H1 (cell line): ENCODE data around the gene FADS3. TPM values are rescaled to one million over a fixed set of nuclear protein-coding genes. Genes with fewer than 3 reads are reported as not detected.
A peak's percentile ranks its signal among the peaks of the same experiment; 100 is the strongest.

Experiments used
- CTCF ChIA-PET: fragments of 300-600 bp; sonication (Branson Sonifier 250); formaldehyde crosslinking; loops from one replicate; lab custom pipeline; 2021; ENCODE audit not compliant: partially characterized antibody; lab: Charles Lee
- POLR2A ChIA-PET: fragments of 300-600 bp; sonication (Branson Sonifier 250); formaldehyde crosslinking; loops from one replicate; lab custom pipeline; 2021; ENCODE audit warnings: inconsistent platforms; ENCODE audit not compliant: partially characterized antibody; lab: Charles Lee
- DNase-seq, 2 experiments: peaks; one replicate each; pipeline versions ENCODE4 v3.0.0 to v3.0.0-alpha.2; 2010 to 2022; ENCODE audit warnings: low spot score in 2 of 2, low read depth in 1 of 2, mixed read lengths in 1 of 2
- FAIRE-seq: peaks from 2 replicates; lab custom pipeline; 2011; peaks lifted over from hg19 to GRCh38; lab: Jason Lieb, UNC
- H2AFZ ChIP-seq: 2 replicates; pipeline ENCODE4 v1.8.1; 2012; ENCODE audit warnings: low read length, inconsistent platforms
- H2AK5ac ChIP-seq: 2 replicates; pipeline ENCODE4 v1.6.1; 2013; ENCODE audit warnings: low read depth, low read length
- H2BK120ac ChIP-seq: replicated peaks from 2 replicates; pipeline ENCODE3; 2013; ENCODE audit warnings: low read depth, low read length, inconsistent platforms
- H2BK12ac ChIP-seq: 2 replicates; pipeline ENCODE4 v1.6.1; 2013; ENCODE audit warnings: low read depth, low read length
- H2BK15ac ChIP-seq: 2 replicates; pipeline ENCODE4 v1.6.1; 2013; ENCODE audit warnings: low read length
- H2BK20ac ChIP-seq: 2 replicates; pipeline ENCODE4 v1.6.1; 2013; ENCODE audit warnings: low read length
- H2BK5ac ChIP-seq: 2 replicates; pipeline ENCODE4 v1.6.1; 2013; ENCODE audit warnings: low read depth, low read length
- H3K14ac ChIP-seq: 2 replicates; pipeline ENCODE4 v1.6.1; 2013; ENCODE audit warnings: inconsistent platforms; ENCODE audit not compliant: insufficient read length
- H3K18ac ChIP-seq: 2 replicates; pipeline ENCODE4 v1.6.1; 2013; ENCODE audit warnings: low read length; ENCODE audit errors: extremely low read depth
- H3K23ac ChIP-seq: 2 replicates; pipeline ENCODE4 v1.6.1; 2013; ENCODE audit warnings: inconsistent platforms; ENCODE audit not compliant: insufficient read length
- H3K23me2 ChIP-seq: 2 replicates; pipeline ENCODE4 v1.6.1; 2013; ENCODE audit warnings: low read depth, low read length
- H3K27ac ChIP-seq: 2 replicates; pipeline ENCODE4 v1.6.1; 2011; ENCODE audit warnings: low read depth, low read length, inconsistent platforms
- H3K27me3 ChIP-seq, 4 experiments: replicated peaks in 1 of 4; 1 replicate in 1 of 4; 2 replicates in 3 of 4; pipeline versions ENCODE4 v1.6.1 to v1.8.1; 2011 to 2013; ENCODE audit warnings: low read length in 3 of 4, mild to moderate bottlenecking in 3 of 4, inconsistent platforms in 2 of 4, mixed read lengths in 2 of 4, moderate library complexity in 1 of 4; ENCODE audit not compliant: control insufficient read depth in 3 of 4, insufficient read depth in 3 of 4; ENCODE audit errors: extremely low read depth in 1 of 4
- H3K36me3 ChIP-seq, 4 experiments: 2 replicates each; pipeline versions ENCODE4 v1.6.1 to v1.8.1; 2011 to 2013; ENCODE audit warnings: mild to moderate bottlenecking in 4 of 4, low read length in 3 of 4, moderate library complexity in 2 of 4, control low read depth in 1 of 4, inconsistent platforms in 1 of 4; ENCODE audit not compliant: insufficient read depth in 4 of 4, control insufficient read depth in 2 of 4
- H3K4ac ChIP-seq: replicated peaks from 2 replicates; pipeline ENCODE3; 2013; ENCODE audit warnings: low read length, low read depth, mixed read lengths, inconsistent platforms; ENCODE audit not compliant: insufficient read length
- H3K4me1 ChIP-seq, 4 experiments: replicated peaks in 1 of 4; 1 replicate in 1 of 4; 2 replicates in 3 of 4; pipeline versions ENCODE4 v1.6.1 to v1.8.1; 2011 to 2013; ENCODE audit warnings: low read length in 3 of 4, inconsistent platforms in 2 of 4, mixed read lengths in 1 of 4; ENCODE audit not compliant: insufficient read depth in 4 of 4, control insufficient read depth in 3 of 4
- H3K4me2 ChIP-seq, 2 experiments: 2 replicates each; pipeline versions ENCODE4 v1.6.1 to v1.8.1; 2011 to 2013; ENCODE audit warnings: low read depth in 2 of 2, low read length in 2 of 2, control low read depth in 1 of 2, inconsistent platforms in 1 of 2, mild to moderate bottlenecking in 1 of 2; ENCODE audit not compliant: insufficient read depth in 1 of 2
- H3K4me3 ChIP-seq, 4 experiments: fragments of 200-600, 300-600 bp in 1 of 4; sonication (generic), shearing (Covaris generic), sonication (Bioruptor Twin) in 1 of 4; 2 replicates each; pipeline versions ENCODE4 v1.5.1 to v1.8.1; 2011 to 2016; ENCODE audit warnings: low read length in 4 of 4, low read depth in 3 of 4, control low read depth in 2 of 4, inconsistent platforms in 2 of 4, mild to moderate bottlenecking in 2 of 4, mixed read lengths in 1 of 4, moderate library complexity in 1 of 4; ENCODE audit not compliant: insufficient read depth in 2 of 4; ENCODE audit errors: extremely low read depth in 1 of 4
- H3K56ac ChIP-seq: replicated peaks from 2 replicates; pipeline ENCODE3; 2013; ENCODE audit warnings: low read depth, mild to moderate bottlenecking, mixed read lengths, low read length, inconsistent platforms; ENCODE audit not compliant: insufficient read length
- H3K79me1 ChIP-seq: 2 replicates; pipeline ENCODE4 v1.6.1; 2013; ENCODE audit warnings: low read depth, low read length, control low read depth
- H3K79me2 ChIP-seq, 2 experiments: 2 replicates each; pipeline versions ENCODE4 v1.6.1 to v1.8.1; 2012 to 2013; ENCODE audit warnings: low read length in 2 of 2, mild to moderate bottlenecking in 2 of 2, inconsistent platforms in 1 of 2; ENCODE audit not compliant: insufficient read depth in 2 of 2, control insufficient read depth in 1 of 2
- H3K9ac ChIP-seq, 4 experiments: replicated peaks in 1 of 4; 1 replicate in 1 of 4; 2 replicates in 3 of 4; pipeline versions ENCODE4 v1.6.1 to v1.8.1; 2011 to 2013; ENCODE audit warnings: low read depth in 3 of 4, low read length in 3 of 4, control low read depth in 2 of 4, mild to moderate bottlenecking in 2 of 4, moderate library complexity in 2 of 4, inconsistent platforms in 1 of 4; ENCODE audit errors: extremely low read depth in 1 of 4
- H3K9me3 ChIP-seq, 2 experiments: 2 replicates each; pipeline versions ENCODE4 v1.6.1 to v1.8.1; 2012 to 2013; ENCODE audit warnings: mild to moderate bottlenecking in 2 of 2, moderate library complexity in 2 of 2, control low read depth in 1 of 2, inconsistent platforms in 1 of 2, low read depth in 1 of 2, low read length in 1 of 2, mixed read lengths in 1 of 2; ENCODE audit not compliant: insufficient read depth in 2 of 2
- H4K20me1 ChIP-seq, 2 experiments: replicated peaks in 1 of 2; 2 replicates each; pipeline versions ENCODE3 to v1.8.1; 2011 to 2013; ENCODE audit warnings: inconsistent platforms in 2 of 2, low read length in 2 of 2, mild to moderate bottlenecking in 1 of 2; ENCODE audit not compliant: insufficient read depth in 2 of 2, control insufficient read depth in 1 of 2
- H4K5ac ChIP-seq: 2 replicates; pipeline ENCODE4 v1.6.1; 2013; ENCODE audit warnings: low read length, low read depth, mixed read lengths, inconsistent platforms; ENCODE audit not compliant: insufficient read length
- H4K8ac ChIP-seq: 2 replicates; pipeline ENCODE4 v1.8.0; 2013; ENCODE audit warnings: mild to moderate bottlenecking, moderate library complexity, low read length, inconsistent platforms; ENCODE audit not compliant: insufficient read depth; ENCODE audit errors: extremely low read depth
- H4K91ac ChIP-seq: replicated peaks from 2 replicates; pipeline ENCODE3; 2013; ENCODE audit warnings: low read length, mixed read lengths, inconsistent platforms; ENCODE audit not compliant: insufficient read length
- CHD2 ChIP-seq: IDR thresholded peaks from 2 replicates; pipeline ENCODE4 v1.6.1; 2012; ENCODE audit warnings: low read length, improper control_type of control experiment
- CTCF ChIP-seq, 3 experiments: IDR thresholded peaks; 1 replicate in 2 of 3; 2 replicates in 1 of 3; pipeline versions ENCODE4 v1.5.1 to v1.6.1; 2011; ENCODE audit warnings: low read length in 3 of 3, mild to moderate bottlenecking in 3 of 3, inconsistent platforms in 2 of 3, low read depth in 1 of 3, moderate library complexity in 1 of 3; ENCODE audit not compliant: insufficient read depth in 1 of 3; ENCODE audit errors: control extremely low read depth in 1 of 3
- GABPA ChIP-seq: IDR thresholded peaks from 2 replicates; pipeline ENCODE4 v1.6.1; 2011; ENCODE audit warnings: mild to moderate bottlenecking, low read length, moderate library complexity, borderline replicate concordance; ENCODE audit not compliant: insufficient read depth
- JUN ChIP-seq: IDR thresholded peaks from 2 replicates; pipeline ENCODE4 v1.6.1; 2011; ENCODE audit warnings: low read depth, mild to moderate bottlenecking, improper control_type of control experiment, low read length
- POLR2A ChIP-seq, 2 experiments: IDR thresholded peaks; 1 replicate in 1 of 2; 2 replicates in 1 of 2; pipeline ENCODE4 v1.6.1; 2011; ENCODE audit warnings: low read depth in 2 of 2, low read length in 2 of 2, mild to moderate bottlenecking in 2 of 2; ENCODE audit errors: control extremely low read depth in 1 of 2
- RBBP5 ChIP-seq: IDR thresholded peaks from 2 replicates; pipeline ENCODE4 v1.7.1; 2012; ENCODE audit warnings: low read depth, mild to moderate bottlenecking, inconsistent platforms, low read length, moderate library complexity, borderline replicate concordance
- RXRA ChIP-seq: IDR thresholded peaks from 2 replicates; pipeline ENCODE4 v1.6.1; 2011; ENCODE audit warnings: low read depth, mild to moderate bottlenecking, low read length, moderate library complexity; ENCODE audit not compliant: insufficient read depth
- SAP30 ChIP-seq: fragments of 300-600 bp; sonication (generic); IDR thresholded peaks from 2 replicates; pipeline ENCODE4 v1.7.1; 2012; ENCODE audit warnings: low read length, moderate library complexity, mild to moderate bottlenecking, inconsistent platforms; ENCODE audit not compliant: insufficient read depth, insufficient replicate concordance
- SIX5 ChIP-seq: IDR thresholded peaks from 2 replicates; pipeline ENCODE4 v1.6.1; 2011; ENCODE audit warnings: mild to moderate bottlenecking, low read depth, low read length
- WGBS, 2 experiments: shearing (Covaris generic) in 1 of 2; methylation state at CpG; one replicate each; pipeline versions ENCODE4 v1.1.6 to v1.1.7; 2013 to 2015; ENCODE audit warnings: low lambda C conversion rate in 2 of 2, mixed read lengths in 2 of 2, inconsistent platforms in 1 of 2, low coverage in 1 of 2, missing lambda C conversion rate in 1 of 2; ENCODE audit not compliant: insufficient replicate concordance in 2 of 2, insufficient coverage in 1 of 2, insufficient read length in 1 of 2; ENCODE audit errors: extremely low coverage in 1 of 2, missing lambda C conversion rate in 1 of 2; 5-methylcytosine and 5-hydroxymethylcytosine counted together
- polyA plus RNA-seq, 7 experiments: library from polyadenylated mRNA; depleted of rRNA in 3 of 7; stranded (reverse) in 5 of 7; unstranded in 2 of 7; fragments of >200 nt in 5 of 7; fragments of 200-250 nt in 2 of 7; gene quantifications; 1 replicate in 5 of 7; 2 replicates in 1 of 7; 4 replicates in 1 of 7; pipeline versions ENCODE4 v1.2.1 to v1.2.3, GENCODE V29; 2011 to 2013; ENCODE audit warnings: missing spikeins in 2 of 7, mixed read lengths in 2 of 7
- total RNA-seq: library from RNA; stranded (reverse); fragmentation: NEBNext Ultra II Directional; extraction: Animal tissue kit (Norgen Biotek cat#: 25700); gene quantifications from 2 replicates; pipeline ENCODE4 v1.2.1, GENCODE V29; 2021

The FADS3 gene
- total and polyA plus RNA-seq, 2 of the 8 experiments (the other 6 are each of a cell fraction or from before 2014, with no cell fraction given): 43.8 to 76.3 TPM

DNA sequence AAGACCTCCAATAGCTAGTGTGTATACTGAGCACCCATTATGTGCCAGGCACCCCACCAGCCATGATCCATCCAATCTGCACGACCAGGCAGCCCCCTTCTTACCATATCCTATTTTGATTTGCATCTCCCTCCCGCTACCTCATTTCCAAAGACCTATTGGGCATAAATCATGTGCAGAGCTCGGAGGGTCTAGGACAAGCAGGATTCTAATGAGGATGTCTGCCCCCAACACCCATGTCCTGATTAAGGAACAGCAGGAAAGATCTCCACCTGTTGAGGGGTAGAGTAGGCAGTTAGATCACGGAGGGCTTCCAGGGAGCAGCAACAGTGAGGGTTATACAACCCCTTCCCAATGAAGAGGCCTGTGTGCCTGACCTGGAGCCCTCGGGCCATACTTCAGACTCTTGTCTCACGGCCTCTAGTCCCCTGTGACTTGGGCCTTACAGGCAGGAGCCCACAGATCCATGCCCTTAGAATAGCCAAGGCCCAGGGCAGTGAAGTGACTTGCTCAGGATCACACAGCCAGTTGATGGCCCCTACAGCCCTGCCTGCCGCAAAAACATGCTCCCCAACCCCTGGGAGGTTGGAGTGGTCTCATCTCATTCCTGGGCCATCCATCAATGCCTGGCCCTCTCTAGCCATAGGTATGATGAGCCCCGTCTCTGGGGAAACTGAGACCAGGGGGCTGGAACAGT is 22.5 kb upstream of the FADS3 start:
- POLR2A ChIA-PET: interaction anchor here (0.7 to 1.9 kb wide), 4 partner anchors 9 to 54 kb away, joined by 3 to 8 read pairs (median 4); partner anchors contain the start of gene FTH1
- no peak overlapping the region for H3K14ac ChIP-seq
- H2BK12ac ChIP-seq: no peak overlapping the region
- H4K91ac ChIP-seq: no peak overlapping the region
- H2BK15ac ChIP-seq: no peak overlapping the region
- no peak overlapping the region for H4K5ac ChIP-seq
- H3K4ac ChIP-seq: no peak overlapping the region
- H4K20me1 ChIP-seq: no peaks in the 10 kb centered on the region
- H3K27ac ChIP-seq: no peak overlapping the region
- peaks cover 7% of the 10 kb centered on the region; the same call in 1 of the 2 replicates for H3K23me2 ChIP-seq
- no peak overlapping the region for H2AK5ac ChIP-seq
- H3K27me3 ChIP-seq: peaks cover 0 to 22% (median 18%) of the 10 kb centered on the region in 4 experiments; a peak in 6 of 7 replicates
- H3K9ac ChIP-seq: no peak overlapping the region
- H3K79me2 ChIP-seq: no peaks in the 10 kb centered on the region
- CTCF ChIA-PET: interaction anchor here (1.3 to 11.1 kb wide), 5 partner anchors 10 to 194 kb away, joined by 3 to 202 read pairs (median 10); no protein-coding TSS in a partner anchor
- WGBS, 2 experiments: 80% methylated on average over 8 of the region's 8 CpGs; no CpG with 5 or more reads in 1 of the 2 experiments
- no peaks in the 10 kb centered on the region for H3K36me3 ChIP-seq
- no peak overlapping the region; the same call in 1 of the 2 replicates for H2BK5ac ChIP-seq
- DNase-seq (peak in 1 of 2 experiments; percentile 40), FAIRE-seq (no peak)
- peak overlapping the region; percentile 11; the same call in 1 of the 2 replicates for H4K8ac ChIP-seq
- H3K23ac ChIP-seq: no peak overlapping the region
- H3K79me1 ChIP-seq: no peaks in the 10 kb centered on the region
- no peaks in the 10 kb centered on the region for H3K9me3 ChIP-seq
- peaks cover 0 to 19% (median 8%) of the 10 kb centered on the region in 4 experiments; a peak in 6 of 7 replicates for H3K4me1 ChIP-seq
- H3K4me3 ChIP-seq: no peak overlapping the region
- no peak overlapping the region for H2BK20ac ChIP-seq
- no peak overlapping the region for H3K4me2 ChIP-seq
- H2AFZ ChIP-seq: no peak overlapping the region
- H3K56ac ChIP-seq: no peak overlapping the region
- no peak overlapping the region for H3K18ac ChIP-seq
- H2BK120ac ChIP-seq: no peak overlapping the region
- TF ChIP-seq JUN (no peak), POLR2A (IDR thresholded peaks at IDR 0.05; ENCODE audit: control extremely low read depth in 1 of 2, low read depth in 2 of 2, low read length in 2 of 2) (no peak), SIX5 (no peak), SAP30 (no peak), RXRA (no peak), GABPA (no peak), CHD2 (no peak), RBBP5 (no peak), CTCF (IDR thresholded peaks at IDR 0.05; ENCODE audit: control extremely low read depth in 1 of 3, insufficient read depth in 1 of 3, low read depth in 1 of 3, low read length in 3 of 3) (no peak)
